LoVo (cell line): ENCODE results near the gene TMBIM1.

Source experiments
- DNase-seq: peaks from one replicate; pipeline ENCODE4 v3.0.0-alpha.2; 2016; ENCODE audit warnings: low spot score

TMBIM1 gene

DNA sequence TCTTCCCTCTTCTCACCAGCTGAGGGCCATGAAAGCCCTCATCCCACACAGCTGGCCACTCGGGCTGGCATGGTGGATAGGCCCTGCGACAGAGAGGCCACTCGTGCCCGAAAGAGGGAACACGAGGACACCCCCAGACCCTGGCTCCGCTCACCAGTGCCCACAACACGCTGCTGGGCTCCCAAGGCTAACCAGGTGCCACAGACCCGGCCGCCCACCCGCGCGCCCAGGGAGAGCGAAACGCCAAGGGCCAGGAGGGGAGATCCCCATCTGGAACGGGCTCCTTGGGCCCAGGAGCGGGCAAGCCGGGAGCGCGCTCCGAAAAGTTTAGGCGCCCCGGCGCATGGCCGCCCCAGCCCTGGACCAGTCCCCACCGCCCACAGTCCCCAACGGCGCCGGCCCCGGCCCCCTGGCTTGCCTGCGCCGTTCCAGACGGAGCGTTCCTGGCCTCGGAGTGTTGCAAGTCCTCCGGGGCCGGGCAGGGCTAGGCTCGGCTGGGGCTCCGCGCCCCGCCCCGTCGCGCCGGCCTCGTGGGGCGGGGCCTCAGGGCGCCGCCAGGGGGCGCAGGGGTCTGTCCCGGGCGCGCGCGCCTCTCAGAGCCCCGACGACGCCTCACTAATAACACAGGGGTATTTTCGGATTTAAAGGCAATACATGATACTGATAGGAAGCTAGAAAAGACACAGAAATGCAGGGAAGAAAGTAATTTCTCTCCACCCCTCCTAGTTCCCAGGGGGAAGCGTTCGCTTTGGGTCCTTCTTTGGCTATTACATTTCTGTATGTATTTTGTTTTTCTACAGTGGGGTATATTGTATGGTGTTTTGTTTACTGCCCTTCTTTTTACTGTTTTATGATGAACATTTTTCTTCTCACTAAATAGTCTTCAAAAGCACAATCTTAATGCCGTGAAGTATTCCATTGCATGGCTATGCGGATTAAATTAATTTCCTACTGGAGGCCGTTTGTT, at the start of gene TMBIM1:
Gene TMBIM1 (minus strand): TSS at position 456 of the 967 bp plus-strand sequence. CDS start 10,362 bp downstream, outside the sequence.
- peak; percentile 86 for DNase-seq

DNA sequence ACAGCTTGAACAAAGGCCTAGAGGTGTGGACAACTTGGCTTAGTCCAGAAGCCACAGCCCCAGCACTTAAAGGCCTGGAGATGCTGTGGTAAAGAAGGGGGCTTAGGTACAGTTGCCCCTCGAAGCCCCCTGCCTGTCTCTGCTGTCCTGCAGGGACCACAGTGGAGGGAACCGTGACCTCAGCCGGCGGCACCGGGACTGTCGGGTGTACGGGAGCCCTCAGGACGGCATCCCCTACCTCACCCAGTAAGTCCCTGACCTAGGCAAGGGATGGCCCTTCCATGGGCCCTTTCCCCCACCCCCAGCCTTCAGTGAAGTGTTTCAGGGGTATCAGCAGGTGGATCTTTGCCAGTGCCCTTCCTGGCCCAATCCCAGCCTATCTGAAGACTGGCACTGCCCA, 49.1 kb upstream of the TMBIM1 start:
- DNase-seq: no peak

DNA sequence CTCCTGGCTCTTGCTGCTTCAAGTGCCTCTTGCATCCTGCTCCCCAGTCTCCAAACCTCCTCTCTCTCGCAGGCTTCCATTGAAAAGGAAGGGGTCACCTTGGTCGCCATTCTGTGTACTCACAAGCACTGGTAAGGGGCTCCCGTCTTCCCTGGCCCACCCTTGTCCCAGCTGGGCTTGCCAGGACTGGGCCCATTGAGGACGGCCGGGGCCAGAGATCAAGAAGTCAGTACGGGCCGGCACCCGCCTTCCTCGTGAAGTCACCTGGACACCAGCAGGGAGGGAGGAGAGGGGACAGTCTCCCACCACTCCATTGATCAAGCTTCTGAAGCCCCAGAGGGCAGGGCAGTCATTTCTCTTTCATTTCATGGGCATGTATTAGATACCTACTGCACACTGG, 48.4 kb upstream of the TMBIM1 start:
- no peak for DNase-seq

GRCh38 chr2:218334531-218334930, 42.2 kb upstream of the TMBIM1 start:
- DNase-seq: no peak

DNA sequence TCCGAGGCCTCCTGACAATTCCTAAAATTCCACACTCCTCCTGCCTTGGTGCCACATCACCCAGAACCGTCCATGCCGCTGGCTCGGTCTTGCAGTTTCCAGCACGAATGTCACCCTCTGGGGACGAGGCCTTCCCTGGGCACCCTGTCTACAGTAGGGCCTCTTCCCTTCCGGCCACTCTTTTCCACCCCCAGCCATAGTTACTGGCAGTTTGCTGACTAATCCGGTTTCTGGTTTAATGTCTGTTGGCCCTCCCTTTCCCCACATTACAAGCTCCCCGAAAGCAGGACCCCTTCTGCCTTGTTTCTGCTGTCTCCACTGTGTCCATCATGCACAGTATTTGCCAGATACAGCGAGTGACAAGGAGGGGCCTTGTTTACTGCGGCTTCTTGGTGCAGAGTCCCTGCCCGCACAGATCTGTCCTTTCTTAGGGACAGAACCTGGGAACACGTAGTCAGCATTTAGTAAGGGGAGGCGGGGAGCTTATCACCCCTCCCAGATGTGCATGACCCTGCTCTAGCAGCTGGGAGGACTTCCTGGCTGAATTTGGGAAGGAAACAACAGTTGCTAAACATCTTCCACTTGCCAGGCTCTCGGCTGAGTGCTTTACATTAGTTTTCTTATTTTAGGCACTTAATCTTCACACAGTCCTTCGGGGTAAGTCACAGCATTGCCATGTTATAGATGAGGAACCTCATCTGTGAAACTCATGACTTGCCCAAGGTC, 40.8 kb upstream of the TMBIM1 start:
- DNase-seq: no peak

DNA sequence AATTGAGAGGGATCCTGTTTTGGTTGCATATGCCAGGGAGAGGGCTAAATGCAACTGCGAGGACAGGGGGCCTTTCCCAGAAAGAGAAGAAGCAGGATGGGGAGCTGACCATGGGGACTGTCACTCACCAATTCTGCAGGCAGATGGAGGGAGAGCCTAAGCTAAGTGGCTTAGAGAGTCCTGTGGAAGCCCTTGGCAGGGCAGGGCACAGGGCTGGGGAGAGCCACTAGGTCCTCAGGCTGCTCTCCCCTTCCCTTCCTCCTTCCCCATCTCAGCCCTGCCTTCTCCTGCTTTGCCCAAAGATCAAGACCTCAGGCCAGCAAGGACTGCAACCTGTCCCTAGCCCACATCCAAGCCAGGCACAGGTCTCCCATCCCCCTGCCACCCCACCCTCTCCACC, 40.0 kb upstream of the TMBIM1 start:
- DNase-seq: no peak

DNA sequence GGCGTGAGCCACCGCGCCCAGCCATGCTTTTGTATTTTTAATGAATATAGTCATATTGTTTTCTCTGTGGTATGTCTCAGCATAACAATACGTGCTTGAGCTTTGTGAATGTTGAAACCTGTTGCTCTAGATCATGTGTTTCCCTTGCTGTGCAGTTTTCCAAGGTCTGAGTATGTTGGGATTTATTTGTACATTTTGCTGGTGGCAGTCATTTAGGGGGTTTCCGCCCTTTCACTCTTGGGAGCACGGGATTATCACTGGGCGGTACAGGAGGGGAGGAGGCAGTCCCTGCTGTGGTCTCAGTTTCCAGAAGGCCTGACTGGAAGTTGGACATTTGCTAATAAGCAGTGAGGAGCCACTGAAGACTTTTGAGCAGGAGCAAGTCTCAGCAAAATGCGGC, 39.4 kb upstream of the TMBIM1 start:
- DNase-seq: no peak

DNA sequence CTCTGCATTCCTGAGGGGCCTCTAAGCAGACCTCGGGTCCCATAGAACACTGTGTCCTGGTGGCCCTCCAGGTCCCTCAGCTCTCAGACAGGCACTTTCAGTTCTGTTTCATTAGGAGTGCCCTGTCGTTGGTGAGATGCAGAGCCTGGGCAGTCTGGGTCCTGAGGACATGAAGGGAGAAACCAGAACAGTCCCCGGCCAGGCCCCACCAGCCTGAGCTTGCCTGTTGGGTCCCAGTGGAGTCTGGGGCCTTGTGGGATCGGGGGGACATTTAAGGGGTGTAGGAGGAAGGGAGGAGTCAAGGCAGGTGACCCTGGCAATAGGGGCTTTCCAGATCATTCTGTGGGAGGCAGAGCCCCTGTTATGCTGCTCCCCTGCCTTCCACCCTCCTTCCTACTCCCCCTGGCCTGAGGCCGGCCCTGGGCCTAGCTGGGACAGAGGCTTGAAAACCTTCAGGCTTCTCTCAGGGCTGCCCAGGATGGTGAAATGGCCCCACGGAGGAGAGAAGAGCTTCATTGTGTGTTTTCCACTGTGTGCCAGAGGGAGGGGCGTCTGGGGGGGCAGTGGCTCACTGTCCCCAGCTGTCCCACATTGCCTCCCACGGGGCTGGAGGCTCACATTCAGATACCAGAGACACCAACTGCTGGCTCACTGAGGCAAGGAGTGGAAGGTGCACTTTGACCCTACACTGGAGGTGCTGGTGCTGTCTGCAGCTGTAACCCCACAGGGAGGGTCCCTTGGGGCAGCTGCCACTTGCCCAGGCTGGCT, 37.7 kb upstream of the TMBIM1 start:
- no peak for DNase-seq

GRCh38 chr2:218329027-218329825, 36.9 kb upstream of the TMBIM1 start:
- no peak for DNase-seq

- DNase-seq: no peak
Measured at GRCh38 chr2:218328294-218328693, 36.0 kb upstream of the TMBIM1 start.

DNA sequence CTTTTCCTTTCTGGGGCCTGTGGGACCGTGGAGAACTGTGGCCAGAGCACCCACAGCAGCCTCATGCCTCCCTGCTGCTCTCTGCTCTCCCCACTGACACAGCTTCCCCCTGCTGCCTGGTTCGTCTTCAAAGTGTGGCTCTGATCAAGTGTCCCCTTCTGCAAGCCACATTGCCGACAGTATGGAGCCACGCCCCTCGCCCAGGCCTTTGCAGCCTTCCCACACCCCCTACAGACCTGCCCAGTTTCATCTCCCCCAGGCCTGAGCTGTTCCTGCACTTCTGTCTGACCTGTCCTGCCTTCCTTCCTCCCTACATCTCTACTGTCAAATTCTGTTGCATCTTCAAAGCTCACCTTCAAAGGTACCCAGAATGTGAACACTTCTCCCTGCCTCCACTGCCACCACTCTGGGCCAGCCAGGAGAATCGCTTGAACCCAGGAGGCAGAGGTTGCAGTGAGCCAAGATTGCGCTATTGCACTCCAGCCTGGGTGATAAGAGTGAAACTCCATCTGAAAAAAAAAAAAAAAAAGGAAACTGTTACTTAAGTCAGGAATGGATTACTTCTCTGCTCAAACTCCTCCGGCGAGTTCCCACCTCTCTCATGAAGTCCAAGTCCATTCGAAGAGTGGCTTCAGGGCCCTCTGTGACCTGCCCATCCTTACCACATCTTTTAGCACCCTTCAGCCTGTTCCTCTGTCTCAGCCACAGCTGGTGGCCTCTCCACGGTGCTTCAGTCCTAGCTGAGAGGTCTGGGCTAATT, 35.3 kb upstream of the TMBIM1 start:
- no peak for DNase-seq

DNA sequence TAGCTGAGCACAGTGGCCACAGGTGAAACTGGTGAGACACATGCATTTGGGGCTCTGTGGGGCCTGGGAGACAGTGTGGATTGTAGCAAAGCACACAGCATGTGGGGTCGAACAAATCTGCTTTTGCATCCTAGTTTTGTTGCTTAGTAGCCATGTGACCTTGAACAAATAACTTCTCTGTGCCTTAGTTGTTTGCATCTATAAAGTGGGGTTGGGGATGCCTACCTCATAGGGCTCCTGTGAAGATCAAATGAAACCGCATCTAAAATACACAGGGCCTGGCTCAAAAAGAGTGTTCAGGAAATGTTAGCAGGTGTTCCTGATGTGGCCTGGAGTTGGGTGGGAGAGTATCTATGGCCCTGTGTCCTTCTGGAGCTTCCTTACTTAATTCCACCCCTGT, 34.0 kb upstream of the TMBIM1 start:
- DNase-seq: no peak

GRCh38 chr2:218325566-218326160, 33.4 kb upstream of the TMBIM1 start:
- DNase-seq: no peak

GRCh38 chr2:218323526-218324472, 31.5 kb upstream of the TMBIM1 start:
- no peak for DNase-seq

- DNase-seq: peak; percentile 81
Measured at GRCh38 chr2:218322768-218323525, 30.6 kb upstream of the TMBIM1 start.

DNA sequence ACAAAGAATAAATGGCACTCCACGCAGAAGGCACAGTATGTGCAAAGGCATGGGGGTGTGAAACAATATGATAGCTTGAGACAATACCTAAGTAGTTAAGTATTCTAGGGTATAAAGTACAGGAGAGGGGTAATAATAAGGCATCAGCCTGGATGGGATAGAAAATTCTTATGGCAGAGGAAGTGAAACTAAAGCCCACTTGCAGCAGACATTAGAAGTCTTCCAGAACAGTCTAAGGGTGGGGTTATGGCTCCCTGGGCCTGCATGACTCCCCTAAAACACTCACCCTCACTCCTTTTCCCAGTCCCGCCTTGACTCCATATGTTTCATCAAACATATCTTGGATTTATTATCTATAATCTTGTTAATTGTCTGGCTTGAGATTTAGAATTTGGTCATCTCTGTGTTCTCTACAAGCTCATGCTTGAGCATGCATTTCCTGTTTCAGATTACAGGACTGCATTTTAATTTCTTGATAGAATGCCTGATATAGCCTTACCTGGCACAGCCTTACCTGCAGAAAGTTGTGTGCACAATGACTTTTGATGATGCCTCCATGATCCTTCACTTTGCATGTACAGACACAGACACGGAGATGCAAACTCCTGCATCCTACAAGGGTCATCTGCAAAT, 28.5 kb upstream of the TMBIM1 start:
- no peak for DNase-seq

GRCh38 chr2:218319813-218320365, 27.6 kb upstream of the TMBIM1 start:
- no peak for DNase-seq

- no peak for DNase-seq
Measured at GRCh38 chr2:218318241-218318640, 25.9 kb upstream of the TMBIM1 start.
